Activated naive CD4-positive, alpha-beta T cell treated with Interleukin-2 at 50 U/mL for 16 hours (primary cell): ENCODE measurements around the gene SLC46A2.

Source experiments
- DNase-seq: peaks from one replicate; pipeline ENCODE4 v3.0.0-alpha.2; 2020

Gene SLC46A2

GRCh38 chr9:112884721-112885120 lies 6.0 kb downstream of the SLC46A2 start:
- DNase-seq: no peak

DNA sequence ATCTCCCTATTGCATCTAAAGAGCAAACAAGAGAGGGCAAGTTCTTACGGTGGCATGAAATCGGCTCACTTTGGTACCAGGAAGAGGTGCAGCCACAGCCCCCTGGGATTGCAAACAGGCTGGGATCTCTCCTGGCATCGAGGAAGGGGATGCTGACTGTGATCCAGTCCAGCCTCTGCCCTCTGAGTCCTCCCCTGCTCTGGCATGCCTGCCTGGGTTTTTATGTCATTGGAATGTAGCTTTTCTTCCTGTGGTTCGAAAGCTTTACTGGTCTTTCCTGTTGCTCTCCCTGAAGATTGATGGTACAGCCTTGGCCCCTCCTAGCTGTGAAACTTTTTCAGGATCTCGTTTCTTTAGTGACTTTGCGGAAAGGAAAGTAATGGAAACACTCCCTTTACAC lies 6.6 kb downstream of the SLC46A2 start:
- DNase-seq: no peak

- no peak for DNase-seq
Observed at GRCh38 chr9:112881331-112881730, 9.3 kb downstream of the SLC46A2 start.

- no peak for DNase-seq
Observed at GRCh38 chr9:112880650-112881049, 10.0 kb downstream of the SLC46A2 start.

- no peak for DNase-seq
Observed at GRCh38 chr9:112878752-112879151, 11.9 kb downstream of the SLC46A2 start.

- no peak for DNase-seq
Observed at GRCh38 chr9:112873773-112874405, 16.8 kb downstream of the SLC46A2 start.

DNA sequence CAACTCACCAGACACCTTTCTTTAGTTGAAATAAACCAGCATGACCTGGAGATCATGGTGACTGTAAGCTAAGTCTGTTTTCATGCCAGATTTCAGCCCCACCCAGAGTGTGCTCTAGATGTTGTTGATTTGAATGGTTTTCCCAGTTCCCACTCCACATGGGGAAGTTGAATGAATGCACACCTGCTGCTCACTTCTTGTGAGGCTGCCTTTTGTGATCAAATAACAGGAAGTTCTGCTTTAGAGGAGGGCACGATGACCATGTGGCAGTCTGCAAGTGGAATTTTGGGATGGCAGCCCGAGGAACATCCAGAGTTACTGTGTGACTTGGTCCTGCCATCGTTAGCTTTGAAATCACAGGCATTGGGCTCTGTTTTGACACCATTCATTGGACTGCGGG lies 18.7 kb downstream of the SLC46A2 start:
- no peak for DNase-seq

- no peak for DNase-seq
Observed at GRCh38 chr9:112870556-112870955, 20.1 kb downstream of the SLC46A2 start.

DNA sequence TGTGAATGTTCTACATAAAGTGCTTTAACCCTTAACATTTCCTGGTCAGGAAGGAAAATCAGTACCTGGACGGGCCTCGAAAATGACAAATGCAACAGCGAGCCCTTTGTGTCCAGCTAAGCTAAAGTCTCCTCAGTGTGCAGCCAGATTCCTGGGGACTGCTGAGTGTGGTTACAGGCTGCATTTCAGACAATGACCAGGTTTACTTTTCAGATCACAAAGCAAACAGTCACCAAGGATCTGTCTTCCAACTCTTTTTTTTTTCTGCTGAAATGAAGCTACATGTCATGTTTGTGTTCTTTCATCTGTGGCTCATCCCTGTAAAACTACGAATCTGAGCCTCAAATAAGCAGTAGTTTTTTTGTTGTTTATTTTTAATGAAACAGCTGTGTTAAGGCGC lies 20.8 kb downstream of the SLC46A2 start:
- DNase-seq: no peak

DNA sequence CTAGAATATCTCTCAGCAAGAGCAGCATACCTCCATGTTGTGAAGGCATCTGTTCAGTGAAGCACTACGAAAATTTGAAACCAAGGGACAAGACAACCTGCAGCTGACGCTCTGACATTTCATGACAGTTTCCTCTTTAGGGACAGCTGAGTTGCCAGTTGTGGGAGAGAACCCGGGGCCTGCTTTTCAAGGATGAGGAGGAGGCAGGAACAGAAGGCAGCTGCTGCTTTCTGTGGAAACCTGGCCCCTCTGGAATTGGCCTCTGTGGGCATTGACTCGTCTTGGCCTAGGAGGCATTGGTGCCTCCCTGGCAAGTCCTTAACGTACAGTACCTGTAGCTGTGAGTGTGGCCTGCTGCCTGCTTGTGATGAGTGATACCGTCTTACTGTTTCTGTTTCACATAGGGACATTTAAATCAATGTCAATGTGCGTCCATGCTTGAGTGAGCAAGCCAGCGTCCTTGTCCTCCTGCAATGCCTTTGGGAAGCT lies 21.6 kb downstream of the SLC46A2 start:
- DNase-seq: no peak

GRCh38 chr9:112868461-112868860 lies 22.2 kb downstream of the SLC46A2 start:
- no peak for DNase-seq

GRCh38 chr9:112867275-112867991 lies 23.2 kb downstream of the SLC46A2 start:
- peak; percentile 19 for DNase-seq

DNA sequence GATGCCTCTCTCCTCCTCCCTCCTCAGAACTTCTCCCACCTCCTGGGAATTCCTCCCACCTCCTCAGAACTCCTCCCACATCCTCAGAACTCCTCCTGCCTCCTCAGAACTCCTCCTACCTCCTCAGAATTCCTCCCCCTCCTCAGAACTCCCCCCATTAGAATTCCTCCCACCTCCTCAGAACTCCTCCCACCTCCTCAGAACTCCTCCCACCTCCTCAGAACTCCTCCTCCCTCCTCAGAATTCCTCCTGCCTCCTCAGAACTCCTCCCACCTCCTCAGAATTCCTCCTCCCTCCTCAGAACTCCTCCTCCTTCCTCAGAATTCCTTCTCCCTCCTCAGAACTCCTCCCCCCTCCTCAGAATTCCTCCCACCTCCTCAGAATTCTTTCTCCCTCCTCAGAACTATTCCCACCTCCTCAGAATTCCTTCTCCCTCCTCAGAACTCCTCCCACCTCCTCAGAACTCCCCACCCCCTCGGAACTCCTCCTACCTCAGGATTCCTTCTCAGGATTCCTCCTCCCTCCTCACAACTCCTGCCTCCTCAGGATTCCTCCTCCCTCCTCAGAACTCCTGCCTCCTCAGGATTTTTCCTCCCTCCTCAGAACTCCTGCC lies 23.9 kb downstream of the SLC46A2 start:
- DNase-seq: no peak

GRCh38 chr9:112864982-112865381 lies 25.7 kb downstream of the SLC46A2 start:
- DNase-seq: no peak

DNA sequence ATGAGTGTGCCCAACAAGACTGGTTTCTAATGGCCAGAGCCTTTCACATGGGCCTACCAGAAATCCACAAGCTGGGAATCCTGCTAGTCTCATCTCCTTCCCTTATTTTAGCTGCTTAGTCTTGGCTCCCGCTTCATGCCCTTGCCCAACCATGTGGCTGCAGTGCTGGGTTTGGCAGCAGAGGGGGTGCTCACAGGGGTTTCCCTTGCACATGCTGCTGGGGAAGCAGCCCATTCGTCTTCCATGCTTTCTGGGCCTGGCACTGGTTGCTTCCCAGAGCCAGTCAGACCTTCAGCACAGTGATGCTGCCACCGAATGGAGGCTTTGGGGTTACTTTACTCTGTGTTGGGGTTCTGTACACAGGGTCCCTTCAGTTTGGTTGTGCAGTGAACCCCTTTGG lies 26.3 kb downstream of the SLC46A2 start:
- DNase-seq: no peak

- no peak for DNase-seq
Observed at GRCh38 chr9:112863746-112864145, 26.9 kb downstream of the SLC46A2 start.

GRCh38 chr9:112863214-112863613 lies 27.5 kb downstream of the SLC46A2 start:
- DNase-seq: no peak

DNA sequence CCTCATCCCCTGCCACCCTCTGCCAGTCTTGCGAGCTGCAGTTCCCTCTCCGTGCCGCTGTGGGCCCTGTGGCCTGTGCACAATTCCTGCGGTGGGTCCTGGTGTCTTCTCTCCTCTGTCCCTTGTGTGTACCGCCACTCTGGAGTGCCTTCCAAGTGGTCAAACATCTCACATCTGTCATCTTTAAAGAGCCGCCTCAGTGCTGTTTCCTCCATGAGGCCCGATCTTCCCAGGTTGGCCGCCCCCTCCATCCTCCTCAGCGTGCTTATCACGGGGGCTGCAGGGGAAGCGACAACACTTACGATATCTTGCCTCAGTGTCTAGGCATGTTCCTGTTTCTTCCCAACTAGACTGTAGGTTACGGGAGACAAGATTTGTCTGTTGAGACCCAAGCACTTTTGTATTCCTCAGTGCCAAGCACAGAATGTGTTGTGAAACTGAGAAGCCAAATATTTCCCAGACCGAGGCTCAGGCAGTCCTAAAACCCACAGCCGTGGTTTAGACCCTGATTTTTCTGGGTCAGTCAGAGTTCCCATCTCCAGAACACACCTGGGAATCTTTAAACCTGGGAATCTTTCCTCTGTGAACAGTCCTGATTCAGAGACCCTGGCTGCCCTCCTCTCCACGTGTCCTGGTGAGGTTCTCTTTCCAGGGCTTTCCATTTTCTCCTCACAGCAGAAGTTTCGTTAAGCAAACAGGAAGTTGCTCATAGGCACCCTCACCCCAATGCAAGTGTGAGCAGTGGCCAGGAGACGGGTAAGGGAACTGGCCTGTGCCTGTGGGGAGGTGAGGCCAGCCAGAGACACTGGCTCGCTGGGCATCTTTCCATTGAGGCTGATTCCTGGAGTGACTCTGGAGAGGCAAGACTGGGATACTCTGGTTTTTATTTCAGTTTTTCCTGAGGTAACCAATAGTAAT lies 28.8 kb downstream of the SLC46A2 start:
- DNase-seq: no peak

- no peak for DNase-seq
Observed at GRCh38 chr9:112861155-112861554, 29.5 kb downstream of the SLC46A2 start.

- no peak for DNase-seq
Observed at GRCh38 chr9:112860451-112860850, 30.2 kb downstream of the SLC46A2 start.

GRCh38 chr9:112858625-112859147 lies 32.0 kb downstream of the SLC46A2 start:
- no peak for DNase-seq

- no peak for DNase-seq
Observed at GRCh38 chr9:112858005-112858404, 32.7 kb downstream of the SLC46A2 start.

DNA sequence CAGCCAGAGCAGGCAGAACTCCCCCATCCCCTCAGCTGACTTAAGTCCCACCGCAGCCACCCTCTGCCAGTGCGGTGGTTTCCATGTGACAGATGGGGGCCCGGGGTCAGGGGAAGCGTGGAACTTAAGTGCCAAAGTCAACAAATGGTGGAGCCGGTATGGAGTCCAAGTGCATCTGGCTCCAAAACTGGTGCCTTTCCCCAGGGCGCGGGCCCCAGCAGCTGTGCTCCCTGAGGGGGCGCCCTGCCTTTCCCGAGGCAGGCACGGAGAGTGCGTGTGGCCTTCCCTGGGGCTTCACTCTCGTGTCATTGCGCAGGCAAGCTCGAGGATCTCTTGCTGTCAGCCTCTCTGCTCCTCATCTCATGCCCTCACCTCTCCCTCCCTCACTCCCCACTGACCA lies 33.8 kb downstream of the SLC46A2 start:
- DNase-seq: no peak
